Body of pancreas (tissue), 4 donors: ENCODE data around the gene AUTS2. TPM values are rescaled to one million over a fixed set of nuclear protein-coding genes. Genes with fewer than 3 reads are reported as not detected.

ENCODE experiments used
- ATAC-seq: fragments of 150-250 bp; one replicate; pipeline ENCODE4 v1.9.1; 2016
- DNase-seq, 4 donors: peaks; one replicate each; pipeline ENCODE4 v3.0.0-alpha.2; 2019
- H3K27ac ChIP-seq, 4 donors: fragments of 200-600 bp; sonication (generic); 1 replicate in 3 of 4; 2 replicates in 1 of 4; pipeline versions ENCODE4 v1.5.1 to v1.6.1; 2016 to 2019; ENCODE audit warnings: mild to moderate bottlenecking in 1 of 4, mixed read lengths in 1 of 4, moderate library complexity in 1 of 4
- H3K27me3 ChIP-seq, 2 donors: fragments of 200-600 bp; sonication (generic); one replicate each; pipeline ENCODE4 v1.6.0; 2016; ENCODE audit warnings: mild to moderate bottlenecking in 1 of 2
- H3K36me3 ChIP-seq, 2 donors: fragments of 200-600 bp; sonication (generic); replicated peaks in 1 of 2; 2 replicates each; pipeline ENCODE4 v1.5.1; 2016; ENCODE audit warnings: low read depth in 2 of 2; ENCODE audit not compliant: insufficient read depth in 1 of 2
- H3K4me1 ChIP-seq: fragments of 200-600 bp; sonication (generic); one replicate; pipeline ENCODE4 v1.6.0; 2016
- H3K4me3 ChIP-seq, 2 donors: fragments of 200-600 bp; sonication (generic); 1 replicate in 1 of 2; 2 replicates in 1 of 2; pipeline ENCODE4 v1.5.1; 2016 to 2019
- H3K9me3 ChIP-seq, 3 donors: fragments of 200-600 bp; sonication (generic); 1 replicate in 2 of 3; 2 replicates in 1 of 3; pipeline ENCODE4 v1.5.1; 2016
- POLR2A ChIP-seq, 3 donors: fragments of 450-650 bp; IDR thresholded peaks; one replicate each; pipeline ENCODE4 v1.6.1; 2016; ENCODE audit warnings: antibody characterized with exemption in 3 of 3, mild to moderate bottlenecking in 2 of 3
- WGBS, 2 donors: methylation state at CpG; one replicate each; pipeline ENCODE4 v1.1.5; 2017; 5-methylcytosine and 5-hydroxymethylcytosine counted together
- intact Hi-C: fragments of 100-400 bp; cut with DNase I; formaldehyde crosslinking; loops from one replicate; pipeline ENCODE4 v1.15.1; 2023
- total RNA-seq, 2 donors: library from RNA; depleted of rRNA; stranded (reverse); fragments of >200 nt; gene quantifications; one replicate each; pipeline ENCODE4 v1.1.0, GENCODE V29; 2016
- TF ChIP-seq, protein P1 (sequence below), 7 experiments: fragments of 450-650 bp in 4 of 7; fragments of 200-600 bp in 3 of 7; sonication (generic) in 3 of 7; IDR thresholded peaks; one replicate each; pipeline ENCODE4 v1.5.1; 2016 to 2019; ENCODE audit warnings: antibody characterized with exemption in 7 of 7

AUTS2 gene
- total RNA-seq, 2 donors from 2014 or later, result 11.7 to 18.5 TPM

DNA sequence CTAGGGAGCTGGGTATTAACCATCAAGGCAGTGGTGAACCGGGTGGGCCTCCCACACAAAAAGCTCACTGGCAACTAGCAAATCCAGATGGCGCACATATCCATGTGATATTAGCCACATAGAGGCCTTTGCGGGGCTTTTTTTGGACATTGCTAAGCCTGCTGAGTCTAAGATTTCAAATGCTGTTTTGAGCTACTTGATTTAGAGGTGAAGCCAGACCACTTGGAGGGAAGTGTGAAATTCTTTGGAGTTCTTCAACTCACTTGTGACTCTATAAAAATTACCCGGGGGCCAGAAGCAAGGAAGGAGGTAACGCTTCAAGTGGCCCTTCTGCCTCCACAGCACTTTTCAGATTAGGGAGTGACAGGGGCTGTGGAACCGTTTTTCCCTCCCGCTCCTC is 913.9 kb downstream of the AUTS2 start:
- Histone ChIP-seq H3K9me3 (no peaks in the 10 kb centered on the region), H3K4me1 (no peaks in the 10 kb centered on the region), H3K27ac (no peak overlapping the region), H3K4me3 (no peak overlapping the region), H3K36me3 (no peaks in the 10 kb centered on the region), H3K27me3 (no peaks in the 10 kb centered on the region)
- intact Hi-C loops, result no loop called here
- DNase-seq (no peak), ATAC-seq (no peak)
- WGBS, 2 donors, result 87 to 88% methylated on average over 7 of the region's 7 CpGs
- TF ChIP-seq POLR2A (IDR thresholded peaks at IDR 0.05), result no peak
- TF ChIP-seq, protein P1, sequence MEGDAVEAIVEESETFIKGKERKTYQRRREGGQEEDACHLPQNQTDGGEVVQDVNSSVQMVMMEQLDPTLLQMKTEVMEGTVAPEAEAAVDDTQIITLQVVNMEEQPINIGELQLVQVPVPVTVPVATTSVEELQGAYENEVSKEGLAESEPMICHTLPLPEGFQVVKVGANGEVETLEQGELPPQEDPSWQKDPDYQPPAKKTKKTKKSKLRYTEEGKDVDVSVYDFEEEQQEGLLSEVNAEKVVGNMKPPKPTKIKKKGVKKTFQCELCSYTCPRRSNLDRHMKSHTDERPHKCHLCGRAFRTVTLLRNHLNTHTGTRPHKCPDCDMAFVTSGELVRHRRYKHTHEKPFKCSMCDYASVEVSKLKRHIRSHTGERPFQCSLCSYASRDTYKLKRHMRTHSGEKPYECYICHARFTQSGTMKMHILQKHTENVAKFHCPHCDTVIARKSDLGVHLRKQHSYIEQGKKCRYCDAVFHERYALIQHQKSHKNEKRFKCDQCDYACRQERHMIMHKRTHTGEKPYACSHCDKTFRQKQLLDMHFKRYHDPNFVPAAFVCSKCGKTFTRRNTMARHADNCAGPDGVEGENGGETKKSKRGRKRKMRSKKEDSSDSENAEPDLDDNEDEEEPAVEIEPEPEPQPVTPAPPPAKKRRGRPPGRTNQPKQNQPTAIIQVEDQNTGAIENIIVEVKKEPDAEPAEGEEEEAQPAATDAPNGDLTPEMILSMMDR (IDR thresholded peaks at IDR 0.05), result no peak

DNA sequence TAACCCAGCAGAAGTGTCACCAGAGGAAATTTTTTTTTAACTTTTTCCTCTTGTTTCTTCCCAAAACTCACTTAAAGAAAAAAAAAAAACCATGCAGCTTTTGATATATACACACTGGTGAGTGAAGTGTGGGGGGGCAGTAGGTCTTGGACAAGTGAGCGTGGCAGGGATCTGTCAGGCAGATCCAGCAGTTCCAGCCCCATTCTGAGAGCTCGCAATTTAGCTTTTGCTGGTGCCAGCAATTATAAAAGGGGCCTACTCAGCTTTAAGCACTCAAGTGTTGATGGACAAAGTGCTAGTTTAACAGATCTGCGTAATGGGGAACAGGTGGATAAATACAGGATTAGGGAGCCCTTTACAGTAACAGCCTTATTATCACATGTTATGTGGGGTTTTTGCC is 914.5 kb downstream of the AUTS2 start:
- ATAC-seq (no peak), DNase-seq (no peak)
- intact Hi-C loops, result no loop called here
- H3K4me3 ChIP-seq, result no peak overlapping the region
- no peaks in the 10 kb centered on the region for H3K4me1 ChIP-seq
- no peaks in the 10 kb centered on the region for H3K9me3 ChIP-seq
- WGBS, 2 donors, result 81 to 94% methylated on average over 3 of the region's 3 CpGs
- TF ChIP-seq POLR2A (IDR thresholded peaks at IDR 0.05), result no peak
- TF ChIP-seq, protein P1 (IDR thresholded peaks at IDR 0.05), result no peak
- H3K27me3 ChIP-seq, result no peaks in the 10 kb centered on the region
- H3K36me3 ChIP-seq, result no peaks in the 10 kb centered on the region
- H3K27ac ChIP-seq, result no peak overlapping the region

DNA sequence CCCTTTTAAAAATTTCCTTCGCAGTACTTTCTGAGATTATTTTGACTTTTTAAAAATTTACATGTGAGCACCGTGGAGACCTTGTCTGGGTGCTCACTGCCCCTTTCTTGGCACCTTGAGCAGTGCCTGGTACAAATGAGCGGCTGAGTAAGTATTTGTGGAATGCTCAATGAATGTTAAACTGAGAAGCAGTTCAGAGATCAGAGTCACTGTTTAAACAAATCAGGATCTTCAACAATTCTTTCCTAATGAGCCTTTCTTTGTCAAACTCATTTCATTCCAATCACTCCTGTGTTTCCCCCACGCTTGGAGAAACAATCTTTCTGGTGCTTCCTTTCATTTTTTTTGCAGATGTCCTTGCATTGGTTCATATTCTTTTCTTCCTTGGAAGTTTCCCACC is 922.3 kb downstream of the AUTS2 start:
- intact Hi-C loops, result no loop called here
- no peak for TF ChIP-seq POLR2A (IDR thresholded peaks at IDR 0.05)
- TF ChIP-seq, protein P1 (IDR thresholded peaks at IDR 0.05), result no peak
- Histone ChIP-seq H3K4me1 (peaks cover 10% of the 10 kb centered on the region), H3K4me3 (no peak overlapping the region), H3K27ac (peak overlapping the region in 1 of 4 donors; percentile 34), H3K9me3 (no peaks in the 10 kb centered on the region), H3K27me3 (no peaks in the 10 kb centered on the region), H3K36me3 (no peaks in the 10 kb centered on the region)
- no peak for DNase-seq
- peak; percentile 47 for ATAC-seq
- WGBS, 2 donors, result 59 to 67% methylated on average over 4 of the region's 4 CpGs

DNA sequence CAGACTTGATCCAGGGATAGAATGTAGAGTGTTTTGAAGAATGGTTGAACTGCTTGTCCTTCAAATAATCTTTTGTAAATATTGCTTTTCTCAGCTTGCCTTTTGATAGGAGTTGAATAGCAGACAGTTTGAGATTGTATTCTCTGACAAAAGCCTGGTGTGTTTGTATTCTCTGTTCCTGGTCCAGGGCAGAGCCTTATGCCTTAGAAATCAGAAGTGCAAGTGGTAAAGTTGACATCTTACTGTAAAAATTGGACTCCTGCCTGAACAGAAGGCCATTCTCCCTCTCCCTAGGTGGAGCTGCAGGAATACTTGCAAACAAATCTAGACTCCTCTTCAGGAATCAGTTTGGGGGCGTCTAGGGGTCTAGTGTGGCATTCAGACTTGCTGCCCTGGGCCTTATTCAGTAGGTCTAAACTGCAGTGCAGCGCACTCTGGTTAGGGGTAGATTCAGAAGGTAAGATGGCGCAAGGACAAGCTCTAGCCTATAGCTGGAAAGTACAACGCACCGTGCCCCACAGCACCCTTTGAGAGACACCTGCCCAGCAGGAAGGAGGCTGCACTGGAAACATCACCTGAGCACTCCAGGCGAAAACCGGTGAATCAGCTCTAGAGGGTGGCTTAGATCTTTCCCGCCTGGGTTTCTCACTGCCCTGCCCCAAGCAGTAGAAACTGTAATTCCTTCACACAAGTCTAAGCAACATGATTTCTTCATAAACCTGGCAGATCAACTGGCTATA is 925.1 kb downstream of the AUTS2 start:
- ATAC-seq, result no peak

More for the DNA sequence above, 925.1 kb downstream of the AUTS2 start:
- intact Hi-C loops, result no loop called here
- no peaks in the 10 kb centered on the region for H3K36me3 ChIP-seq
- TF ChIP-seq, protein P1 (IDR thresholded peaks at IDR 0.05), result no peak
- TF ChIP-seq POLR2A (IDR thresholded peaks at IDR 0.05), result no peak
- H3K4me3 ChIP-seq, result no peak overlapping the region
- 82 to 87% methylated on average over 4 to 8 of the region's 8 CpGs for WGBS, 2 donors
- DNase-seq, result no peak
- no peak overlapping the region for H3K27ac ChIP-seq
- H3K4me1 ChIP-seq, result peaks cover 10% of the 10 kb centered on the region
- no peaks in the 10 kb centered on the region for H3K27me3 ChIP-seq
- no peaks in the 10 kb centered on the region for H3K9me3 ChIP-seq
